Mammary epithelial cell (primary cell): ENCODE measurements around the gene SYNE3.

Source experiments
- EZH2 ChIP-seq: IDR thresholded peaks from 2 replicates; pipeline ENCODE4 v1.6.1; 2012; ENCODE audit warnings: low read length, inconsistent platforms, borderline replicate concordance
- TF ChIP-seq, protein P1 (sequence below), 2 donors: IDR thresholded peaks in 1 of 2; conservative IDR thresholded peaks in 1 of 2; 2 replicates each; pipeline ENCODE4 v1.5.1; 2011 to 2012; ENCODE audit warnings: inconsistent platforms in 2 of 2, low read length in 2 of 2, mild to moderate bottlenecking in 2 of 2, control low read depth in 1 of 2, low read depth in 1 of 2; ENCODE audit not compliant: insufficient read depth in 1 of 2; ENCODE audit errors: extremely low read depth in 1 of 2

DNA sequence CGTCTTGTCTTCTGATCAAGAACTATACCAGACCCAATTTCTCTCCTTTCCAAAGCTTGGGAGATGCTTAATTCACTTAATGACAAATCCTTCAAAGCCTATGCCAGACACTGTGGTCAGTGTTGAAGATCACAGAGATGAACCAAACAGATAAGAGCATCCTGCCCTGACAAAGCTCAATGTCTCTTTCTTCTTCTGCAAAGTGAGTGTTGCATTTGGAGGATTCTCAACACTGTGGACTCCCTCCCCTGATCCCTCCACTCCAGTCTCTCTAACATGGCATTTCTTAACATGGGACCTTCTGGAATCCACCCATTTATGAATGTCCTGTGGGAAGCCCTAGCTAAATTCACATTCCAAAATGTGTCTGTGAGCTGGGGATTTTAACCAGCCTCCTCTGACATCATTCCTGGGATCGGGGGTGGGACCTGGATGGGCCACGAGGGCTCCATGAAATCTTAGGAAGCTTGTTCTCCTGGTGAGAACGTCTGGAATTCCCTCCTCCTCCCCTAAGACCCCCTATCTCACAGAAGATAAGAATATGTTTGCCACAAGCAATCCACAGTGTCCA lies 20.3 kb downstream of the SYNE3 start:
- TF ChIP-seq, protein P1, sequence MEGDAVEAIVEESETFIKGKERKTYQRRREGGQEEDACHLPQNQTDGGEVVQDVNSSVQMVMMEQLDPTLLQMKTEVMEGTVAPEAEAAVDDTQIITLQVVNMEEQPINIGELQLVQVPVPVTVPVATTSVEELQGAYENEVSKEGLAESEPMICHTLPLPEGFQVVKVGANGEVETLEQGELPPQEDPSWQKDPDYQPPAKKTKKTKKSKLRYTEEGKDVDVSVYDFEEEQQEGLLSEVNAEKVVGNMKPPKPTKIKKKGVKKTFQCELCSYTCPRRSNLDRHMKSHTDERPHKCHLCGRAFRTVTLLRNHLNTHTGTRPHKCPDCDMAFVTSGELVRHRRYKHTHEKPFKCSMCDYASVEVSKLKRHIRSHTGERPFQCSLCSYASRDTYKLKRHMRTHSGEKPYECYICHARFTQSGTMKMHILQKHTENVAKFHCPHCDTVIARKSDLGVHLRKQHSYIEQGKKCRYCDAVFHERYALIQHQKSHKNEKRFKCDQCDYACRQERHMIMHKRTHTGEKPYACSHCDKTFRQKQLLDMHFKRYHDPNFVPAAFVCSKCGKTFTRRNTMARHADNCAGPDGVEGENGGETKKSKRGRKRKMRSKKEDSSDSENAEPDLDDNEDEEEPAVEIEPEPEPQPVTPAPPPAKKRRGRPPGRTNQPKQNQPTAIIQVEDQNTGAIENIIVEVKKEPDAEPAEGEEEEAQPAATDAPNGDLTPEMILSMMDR (conservative IDR thresholded peaks at IDR 0.05 in 1 of 2, IDR thresholded peaks at IDR 0.05 in 1 of 2; ENCODE audit: extremely low read depth in 1 of 2, insufficient read depth in 1 of 2, low read depth in 1 of 2, low read length in 2 of 2), result no peak
- TF ChIP-seq EZH2, result no peak
